DND-41 (cell line): ENCODE measurements around the gene RASGRP4.

Experiments
- ATAC-seq: fragments of 200-7000 bp; cut with Tn5 transposase; 3 replicates; pipeline ENCODE4 v1.9.1; 2021; ENCODE audit warnings: low read depth; ENCODE audit not compliant: insufficient read depth
- DNase-seq: peaks from one replicate; pipeline ENCODE4 v3.0.0-alpha.2; 2020
- H2AFZ ChIP-seq: 2 replicates; pipeline ENCODE4 v1.6.0; 2012; ENCODE audit warnings: low read depth, low read length
- H3K27ac ChIP-seq: 2 replicates; pipeline ENCODE4 v1.5.1; 2012; ENCODE audit warnings: low read length, inconsistent platforms
- H3K27me3 ChIP-seq: fragments of 200-600 bp; sonication (generic); 2 replicates; pipeline ENCODE4 v1.6.0; 2012; ENCODE audit warnings: low read length, mild to moderate bottlenecking, inconsistent platforms; ENCODE audit not compliant: insufficient read depth, poor library complexity
- H3K36me3 ChIP-seq: 2 replicates; pipeline ENCODE4 v1.5.1; 2012; ENCODE audit warnings: low read length, inconsistent platforms; ENCODE audit not compliant: insufficient read depth
- H3K4me1 ChIP-seq: 2 replicates; pipeline ENCODE4 v1.5.1; 2012; ENCODE audit warnings: mild to moderate bottlenecking, low read length; ENCODE audit not compliant: insufficient read depth
- H3K4me2 ChIP-seq: 2 replicates; pipeline ENCODE4 v1.6.0; 2012; ENCODE audit warnings: mild to moderate bottlenecking, moderate library complexity, low read length, inconsistent platforms; ENCODE audit not compliant: insufficient read depth
- H3K4me3 ChIP-seq, 2 experiments: fragments of 200-600 bp in 1 of 2; shearing (Covaris generic) in 1 of 2; 2 replicates each; pipeline ENCODE4 v1.5.1; 2012 to 2016; ENCODE audit warnings: inconsistent platforms in 2 of 2, low read length in 2 of 2, mild to moderate bottlenecking in 2 of 2, low read depth in 1 of 2, moderate library complexity in 1 of 2
- H3K79me2 ChIP-seq: 2 replicates; pipeline ENCODE4 v1.6.0; 2012; ENCODE audit warnings: low read length, inconsistent platforms; ENCODE audit not compliant: insufficient read depth
- H3K9ac ChIP-seq: 2 replicates; pipeline ENCODE4 v1.6.0; 2012; ENCODE audit warnings: low read depth, mild to moderate bottlenecking, inconsistent platforms, low read length, moderate library complexity
- H3K9me3 ChIP-seq: 2 replicates; pipeline ENCODE4 v1.5.1; 2012; ENCODE audit warnings: low read length, moderate library complexity, mild to moderate bottlenecking, inconsistent platforms; ENCODE audit not compliant: insufficient read depth, severe bottlenecking
- H4K20me1 ChIP-seq: 2 replicates; pipeline ENCODE4 v1.6.0; 2012; ENCODE audit warnings: low read length; ENCODE audit not compliant: insufficient read depth
- EZH2 ChIP-seq: IDR thresholded peaks from 3 replicates; pipeline ENCODE4 v1.6.1; 2012; ENCODE audit warnings: borderline replicate concordance, low read depth, mild to moderate bottlenecking, moderate library complexity, low read length, inconsistent platforms; ENCODE audit not compliant: severe bottlenecking
- TF ChIP-seq, protein P1 (sequence below): IDR thresholded peaks from 2 replicates; pipeline ENCODE4 v1.5.1; 2012; ENCODE audit warnings: borderline replicate concordance, low read length, moderate library complexity, mild to moderate bottlenecking; ENCODE audit not compliant: poor library complexity, severe bottlenecking; ENCODE audit errors: extremely low read depth

RASGRP4 gene

DNA sequence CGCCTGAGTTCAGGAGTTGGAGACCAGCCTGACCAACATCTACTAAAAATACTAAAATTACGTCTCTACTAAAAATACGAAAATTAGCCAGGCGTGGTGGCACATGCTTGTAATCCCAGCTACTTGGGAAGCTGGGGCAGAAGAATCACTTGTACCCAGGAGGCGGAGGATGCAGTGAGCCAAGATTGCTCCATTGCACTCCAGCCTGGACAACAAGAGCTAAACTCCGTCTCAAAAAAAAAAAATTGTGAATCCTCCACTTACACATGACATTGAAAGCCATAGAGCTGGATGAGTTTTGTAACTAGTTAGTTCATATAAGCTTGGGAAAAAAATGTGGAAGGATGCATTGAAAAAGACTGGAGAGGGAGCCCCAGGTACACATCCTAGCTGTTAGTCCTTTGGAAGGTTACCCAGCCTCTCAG is 52.1 kb downstream of the RASGRP4 start:
- Histone ChIP-seq H3K27me3 (no peaks in the 10 kb centered on the region), H4K20me1 (peaks cover 22% of the 10 kb centered on the region), H2AFZ (peak overlapping the region; percentile 95), H3K4me3 (peak overlapping the region; percentile 28 to 67; a peak in 3 of 4 replicates), H3K79me2 (peaks cover 40% of the 10 kb centered on the region), H3K9me3 (no peaks in the 10 kb centered on the region), H3K27ac (peak overlapping the region; percentile 90), H3K36me3 (peaks cover 32% of the 10 kb centered on the region), H3K4me2 (peak overlapping the region; percentile 72), H3K9ac (peak overlapping the region; percentile 91), H3K4me1 (peaks cover 26% of the 10 kb centered on the region)
- no peak for ATAC-seq
- DNase-seq, result no peak
- TF ChIP-seq, protein P1, sequence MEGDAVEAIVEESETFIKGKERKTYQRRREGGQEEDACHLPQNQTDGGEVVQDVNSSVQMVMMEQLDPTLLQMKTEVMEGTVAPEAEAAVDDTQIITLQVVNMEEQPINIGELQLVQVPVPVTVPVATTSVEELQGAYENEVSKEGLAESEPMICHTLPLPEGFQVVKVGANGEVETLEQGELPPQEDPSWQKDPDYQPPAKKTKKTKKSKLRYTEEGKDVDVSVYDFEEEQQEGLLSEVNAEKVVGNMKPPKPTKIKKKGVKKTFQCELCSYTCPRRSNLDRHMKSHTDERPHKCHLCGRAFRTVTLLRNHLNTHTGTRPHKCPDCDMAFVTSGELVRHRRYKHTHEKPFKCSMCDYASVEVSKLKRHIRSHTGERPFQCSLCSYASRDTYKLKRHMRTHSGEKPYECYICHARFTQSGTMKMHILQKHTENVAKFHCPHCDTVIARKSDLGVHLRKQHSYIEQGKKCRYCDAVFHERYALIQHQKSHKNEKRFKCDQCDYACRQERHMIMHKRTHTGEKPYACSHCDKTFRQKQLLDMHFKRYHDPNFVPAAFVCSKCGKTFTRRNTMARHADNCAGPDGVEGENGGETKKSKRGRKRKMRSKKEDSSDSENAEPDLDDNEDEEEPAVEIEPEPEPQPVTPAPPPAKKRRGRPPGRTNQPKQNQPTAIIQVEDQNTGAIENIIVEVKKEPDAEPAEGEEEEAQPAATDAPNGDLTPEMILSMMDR, result no peak
- TF ChIP-seq EZH2, result no peak

- no peak for TF ChIP-seq EZH2
- TF ChIP-seq, protein P1, result no peak
- peaks cover 16% of the 10 kb centered on the region for H3K4me1 ChIP-seq
- H3K9ac ChIP-seq, result no peak overlapping the region
- ATAC-seq (no peak), DNase-seq (no peak)
- H3K36me3 ChIP-seq, result peaks cover 8% of the 10 kb centered on the region; the same call in 1 of the 2 replicates
- H3K27ac ChIP-seq, result no peak overlapping the region
- peaks cover 12% of the 10 kb centered on the region for H4K20me1 ChIP-seq
- H3K4me3 ChIP-seq, result no peak overlapping the region
- no peak overlapping the region for H3K4me2 ChIP-seq
- no peaks in the 10 kb centered on the region for H3K27me3 ChIP-seq
- H3K79me2 ChIP-seq, result peaks cover 15% of the 10 kb centered on the region
- H2AFZ ChIP-seq, result no peak overlapping the region
- H3K9me3 ChIP-seq, result no peaks in the 10 kb centered on the region
Observed at GRCh38 chr19:38371081-38371480, 54.9 kb downstream of the RASGRP4 start.

- Histone ChIP-seq H2AFZ (no peak overlapping the region), H3K9ac (no peak overlapping the region), H3K79me2 (peaks cover 7% of the 10 kb centered on the region), H3K9me3 (no peaks in the 10 kb centered on the region), H4K20me1 (peaks cover 5% of the 10 kb centered on the region; the same call in 1 of the 2 replicates), H3K27ac (no peak overlapping the region), H3K4me2 (no peak overlapping the region), H3K36me3 (peaks cover 4% of the 10 kb centered on the region; the same call in 1 of the 2 replicates), H3K4me3 (no peak overlapping the region), H3K4me1 (peaks cover 9% of the 10 kb centered on the region), H3K27me3 (no peaks in the 10 kb centered on the region)
- DNase-seq (no peak), ATAC-seq (no peak)
- TF ChIP-seq EZH2, result no peak
- TF ChIP-seq, protein P1, result no peak
Observed at GRCh38 chr19:38370299-38370698, 55.7 kb downstream of the RASGRP4 start.
